BE2C (cell line): Measurements from ENCODE around the gene VWA5B1.

ENCODE experiments used
- DNase-seq: peaks from one replicate; pipeline ENCODE4 v3.0.0-alpha.2; 2020
- H3K27me3 ChIP-seq: fragments of 250-450 bp; sonication (Bioruptor Pico); 2 replicates; pipeline ENCODE4 v1.5.1; 2020; ENCODE audit warnings: mild to moderate bottlenecking
- H3K36me3 ChIP-seq: fragments of 250-450 bp; sonication (Bioruptor Pico); 2 replicates; pipeline ENCODE4 v1.5.1; 2020; ENCODE audit warnings: mild to moderate bottlenecking
- H3K4me1 ChIP-seq: fragments of 250-450 bp; sonication (Bioruptor Pico); 2 replicates; pipeline ENCODE4 v1.5.1; 2020
- H3K4me3 ChIP-seq: 2 replicates; pipeline ENCODE4 v1.5.1; 2011; ENCODE audit warnings: low read depth, low read length
- H3K9me3 ChIP-seq: fragments of 250-450 bp; sonication (Bioruptor Pico); 2 replicates; pipeline ENCODE4 v1.5.1; 2020
- CTCF ChIP-seq: IDR thresholded peaks from 2 replicates; pipeline ENCODE4 v1.5.1; 2012; ENCODE audit warnings: mild to moderate bottlenecking, low read depth, low read length

Gene VWA5B1

GRCh38 chr1:20371411-20371810 lies 80.7 kb downstream of the VWA5B1 start:
- Histone ChIP-seq H3K9me3 (no peaks in the 10 kb centered on the region), H3K36me3 (no peaks in the 10 kb centered on the region), H3K27me3 (peaks cover 7% of the 10 kb centered on the region), H3K4me1 (peaks cover 3% of the 10 kb centered on the region; the same call in 1 of the 2 replicates), H3K4me3 (no peak overlapping the region)
- no peak for DNase-seq
- TF ChIP-seq CTCF = no peak

- Histone ChIP-seq H3K36me3 (no peaks in the 10 kb centered on the region), H3K27me3 (peaks cover 2% of the 10 kb centered on the region), H3K4me1 (peaks cover 3% of the 10 kb centered on the region; the same call in 1 of the 2 replicates), H3K9me3 (no peaks in the 10 kb centered on the region), H3K4me3 (no peak overlapping the region)
- no peak for TF ChIP-seq CTCF
- no peak for DNase-seq
Measured at GRCh38 chr1:20371883-20372282, 81.2 kb downstream of the VWA5B1 start.

DNA sequence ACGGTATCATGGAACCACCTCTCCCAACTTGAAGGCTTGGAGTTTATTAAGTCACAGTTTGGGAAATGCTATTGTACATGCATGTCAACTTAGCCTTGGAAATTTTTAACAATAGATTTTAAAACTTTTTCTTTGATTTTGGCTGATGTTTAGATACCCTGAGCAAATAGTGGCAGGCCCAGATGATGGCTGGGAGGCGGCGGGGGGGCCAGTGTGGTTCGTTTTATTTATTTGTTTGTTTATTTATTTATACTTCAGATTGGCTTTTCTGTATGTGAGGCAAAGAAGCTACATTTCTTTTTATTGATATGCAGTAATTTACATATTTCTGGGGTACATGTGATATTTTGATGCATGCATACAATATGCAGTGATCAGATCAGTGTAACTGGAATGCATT lies 82.0 kb downstream of the VWA5B1 start:
- no peak for TF ChIP-seq CTCF
- DNase-seq = no peak
- H3K9me3 ChIP-seq = no peaks in the 10 kb centered on the region
- no peaks in the 10 kb centered on the region for H3K36me3 ChIP-seq
- no peaks in the 10 kb centered on the region for H3K27me3 ChIP-seq
- H3K4me1 ChIP-seq = peaks cover 3% of the 10 kb centered on the region; the same call in 1 of the 2 replicates
- H3K4me3 ChIP-seq = no peak overlapping the region

DNA sequence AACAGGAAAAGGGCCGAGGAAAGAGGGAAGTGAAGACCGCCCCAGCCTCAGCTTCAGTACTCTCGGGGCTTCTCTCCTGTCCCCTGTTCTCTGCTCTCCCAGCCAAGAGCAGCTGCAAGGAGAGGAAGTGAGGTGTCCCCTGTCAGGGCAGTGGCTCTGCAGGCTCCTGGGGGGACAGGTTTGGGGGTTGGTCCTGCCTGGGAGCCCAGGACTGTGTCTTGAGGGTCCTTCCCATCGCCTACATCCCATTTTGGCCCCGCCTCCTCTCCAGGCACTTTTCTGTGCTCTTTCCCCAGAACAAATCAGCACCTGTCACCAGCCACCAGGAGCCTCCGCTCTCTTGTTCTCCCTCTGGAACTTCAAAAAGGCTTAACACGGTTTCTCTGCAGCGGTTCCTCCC lies 82.6 kb downstream of the VWA5B1 start:
- H3K36me3 ChIP-seq = no peaks in the 10 kb centered on the region
- peaks cover 3% of the 10 kb centered on the region; the same call in 1 of the 2 replicates for H3K4me1 ChIP-seq
- H3K9me3 ChIP-seq = no peaks in the 10 kb centered on the region
- TF ChIP-seq CTCF = no peak
- no peaks in the 10 kb centered on the region for H3K27me3 ChIP-seq
- DNase-seq = no peak
- no peak overlapping the region for H3K4me3 ChIP-seq

GRCh38 chr1:20373764-20374163 lies 83.1 kb downstream of the VWA5B1 start:
- Histone ChIP-seq H3K4me1 (peaks cover 3% of the 10 kb centered on the region; the same call in 1 of the 2 replicates), H3K36me3 (no peaks in the 10 kb centered on the region), H3K9me3 (no peaks in the 10 kb centered on the region), H3K27me3 (no peaks in the 10 kb centered on the region), H3K4me3 (no peak overlapping the region)
- no peak for TF ChIP-seq CTCF
- no peak for DNase-seq

DNA sequence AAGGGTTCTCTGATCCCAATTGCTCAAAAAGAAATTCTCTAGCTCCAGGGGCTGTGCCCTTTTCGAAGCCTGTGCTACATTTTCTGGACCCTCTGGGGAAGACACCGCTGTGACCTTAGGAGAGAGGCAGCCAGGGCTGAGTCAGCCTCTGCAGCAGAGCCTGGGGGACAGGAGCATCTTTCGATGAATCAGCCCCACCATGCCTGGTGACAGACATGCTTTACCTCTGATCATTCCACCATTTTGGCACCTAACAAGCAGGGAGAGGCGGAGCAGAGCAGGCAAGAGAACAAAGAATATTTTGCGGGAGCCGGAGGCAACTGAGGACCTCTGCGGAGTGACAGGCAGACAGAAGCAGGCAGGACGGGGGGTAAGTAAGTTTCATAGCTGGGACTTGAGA lies 84.9 kb downstream of the VWA5B1 start:
- TF ChIP-seq CTCF = no peak
- H3K36me3 ChIP-seq = no peaks in the 10 kb centered on the region
- H3K4me3 ChIP-seq = no peak overlapping the region
- DNase-seq = no peak
- no peaks in the 10 kb centered on the region for H3K27me3 ChIP-seq
- peaks cover 3% of the 10 kb centered on the region; the same call in 1 of the 2 replicates for H3K4me1 ChIP-seq
- H3K9me3 ChIP-seq = no peaks in the 10 kb centered on the region
